HuH-7.5 (cell line): ENCODE measurements around the gene SCRN1.

ENCODE experiments used
- DNase-seq: peaks from one replicate; pipeline ENCODE4 v3.0.0; 2011; ENCODE audit warnings: low spot score

Gene SCRN1

GRCh38 chr7:29989257-29989995, at the start of gene SCRN1:
Gene SCRN1, minus strand, starts transcription at chr7:29989801. Its CDS starts 20,734 bp downstream, at chr7:29969067.
- peak; percentile 71 for DNase-seq

GRCh38 chr7:30038196-30038980, 48.8 kb upstream of the SCRN1 start:
- no peak for DNase-seq

GRCh38 chr7:30036220-30036619, 46.6 kb upstream of the SCRN1 start:
- DNase-seq = no peak

GRCh38 chr7:30034501-30034900, 44.9 kb upstream of the SCRN1 start:
- no peak for DNase-seq

GRCh38 chr7:30032310-30033125, 42.9 kb upstream of the SCRN1 start:
- no peak for DNase-seq

GRCh38 chr7:30029696-30030095, 40.1 kb upstream of the SCRN1 start:
- peak; percentile 32 for DNase-seq

- peak; percentile 41 for DNase-seq
Observed at GRCh38 chr7:30028749-30029635, 39.4 kb upstream of the SCRN1 start.

- DNase-seq = peak; percentile 77
Observed at GRCh38 chr7:30028216-30028748, 38.7 kb upstream of the SCRN1 start, which contains the start of gene PLEKHA8. Gene PLEKHA8, plus strand, starts transcription at chr7:30028412. Its CDS starts 351 bp downstream, at chr7:30028763.

GRCh38 chr7:30027740-30028215, 38.2 kb upstream of the SCRN1 start:
- no peak for DNase-seq

- DNase-seq = peak; percentile 27
Observed at GRCh38 chr7:30027065-30027456, 37.5 kb upstream of the SCRN1 start.

GRCh38 chr7:30026229-30027064, 36.8 kb upstream of the SCRN1 start, which contains the start of gene FKBP14:
Gene FKBP14, minus strand, starts transcription at chr7:30026702. Its CDS starts 194 bp downstream, at chr7:30026508.
- DNase-seq = peak; percentile 94

- DNase-seq = no peak
Observed at GRCh38 chr7:30023524-30023923, 33.9 kb upstream of the SCRN1 start.

- no peak for DNase-seq
Observed at GRCh38 chr7:30022991-30023390, 33.4 kb upstream of the SCRN1 start.

- no peak for DNase-seq
Observed at GRCh38 chr7:30020535-30020934, 30.9 kb upstream of the SCRN1 start.

GRCh38 chr7:30019960-30020359, 30.4 kb upstream of the SCRN1 start:
- no peak for DNase-seq

GRCh38 chr7:30019387-30019786, 29.8 kb upstream of the SCRN1 start:
- DNase-seq = no peak

GRCh38 chr7:30018451-30018850, 28.9 kb upstream of the SCRN1 start:
- no peak for DNase-seq

- DNase-seq = no peak
Observed at GRCh38 chr7:30012757-30013156, 23.2 kb upstream of the SCRN1 start.

- DNase-seq = no peak
Observed at GRCh38 chr7:30010021-30010420, 20.4 kb upstream of the SCRN1 start.

GRCh38 chr7:30005464-30005863, 15.9 kb upstream of the SCRN1 start:
- no peak for DNase-seq
